NB4 (cell line): ENCODE results near the gene SPAG9.

Experiments
- POLR2A ChIP-seq: IDR thresholded peaks from 2 replicates; pipeline ENCODE4 v1.6.1; 2011; ENCODE audit warnings: mild to moderate bottlenecking; ENCODE audit not compliant: insufficient read length; ENCODE audit errors: extremely low read depth
- TF ChIP-seq, protein P1 (sequence below): IDR thresholded peaks from one replicate; pipeline ENCODE4 v1.5.1; 2012; ENCODE audit warnings: low read depth, low read length
- TF ChIP-seq, protein P2 (sequence below): IDR thresholded peaks from 2 replicates; pipeline ENCODE4 v1.6.1; 2011; ENCODE audit warnings: low read depth, low read length

DNA sequence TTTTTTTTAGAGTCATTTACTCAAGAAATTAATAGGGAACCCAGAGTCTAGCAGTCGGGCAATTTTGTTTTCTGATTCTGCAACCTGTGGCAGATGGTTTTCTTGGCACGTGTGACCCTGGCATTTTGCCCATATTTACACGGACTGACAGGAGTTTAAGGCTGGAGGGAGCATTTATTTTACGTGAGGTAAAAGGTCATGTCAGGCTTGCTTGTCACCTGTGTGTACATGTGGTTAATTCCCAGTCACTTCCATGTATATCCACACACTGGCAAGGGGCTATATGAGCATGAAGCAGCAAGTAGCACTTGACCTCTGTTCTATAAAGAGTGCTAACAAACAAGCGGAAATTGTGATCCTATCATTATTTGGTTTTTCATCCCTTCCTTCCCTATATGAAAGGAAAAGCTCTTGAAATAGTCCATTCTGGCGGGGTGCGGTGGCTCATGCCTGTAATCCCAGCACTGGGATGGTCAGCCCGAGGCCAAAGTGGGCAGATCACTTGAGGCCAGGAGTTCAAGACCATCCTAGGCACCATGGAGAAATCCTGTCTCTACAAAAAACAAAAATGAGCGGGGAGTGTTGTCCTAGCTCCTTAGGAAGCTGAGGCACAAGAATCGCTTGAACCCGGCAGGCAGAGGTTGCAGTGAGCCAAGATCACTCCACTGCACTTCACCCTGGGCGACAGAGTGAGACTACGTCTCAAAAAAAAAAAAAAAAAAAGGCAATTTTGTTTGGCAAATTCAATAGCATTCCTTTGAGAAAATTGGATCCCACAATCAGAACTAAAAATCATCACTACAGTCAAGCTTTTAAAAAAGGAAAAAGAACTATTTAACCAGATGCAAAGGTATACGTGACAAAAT lies 2.1 kb downstream of the SPAG9 start:
- TF ChIP-seq, protein P1, sequence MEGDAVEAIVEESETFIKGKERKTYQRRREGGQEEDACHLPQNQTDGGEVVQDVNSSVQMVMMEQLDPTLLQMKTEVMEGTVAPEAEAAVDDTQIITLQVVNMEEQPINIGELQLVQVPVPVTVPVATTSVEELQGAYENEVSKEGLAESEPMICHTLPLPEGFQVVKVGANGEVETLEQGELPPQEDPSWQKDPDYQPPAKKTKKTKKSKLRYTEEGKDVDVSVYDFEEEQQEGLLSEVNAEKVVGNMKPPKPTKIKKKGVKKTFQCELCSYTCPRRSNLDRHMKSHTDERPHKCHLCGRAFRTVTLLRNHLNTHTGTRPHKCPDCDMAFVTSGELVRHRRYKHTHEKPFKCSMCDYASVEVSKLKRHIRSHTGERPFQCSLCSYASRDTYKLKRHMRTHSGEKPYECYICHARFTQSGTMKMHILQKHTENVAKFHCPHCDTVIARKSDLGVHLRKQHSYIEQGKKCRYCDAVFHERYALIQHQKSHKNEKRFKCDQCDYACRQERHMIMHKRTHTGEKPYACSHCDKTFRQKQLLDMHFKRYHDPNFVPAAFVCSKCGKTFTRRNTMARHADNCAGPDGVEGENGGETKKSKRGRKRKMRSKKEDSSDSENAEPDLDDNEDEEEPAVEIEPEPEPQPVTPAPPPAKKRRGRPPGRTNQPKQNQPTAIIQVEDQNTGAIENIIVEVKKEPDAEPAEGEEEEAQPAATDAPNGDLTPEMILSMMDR = no peak
- no peak for TF ChIP-seq POLR2A
- TF ChIP-seq, protein P2, sequence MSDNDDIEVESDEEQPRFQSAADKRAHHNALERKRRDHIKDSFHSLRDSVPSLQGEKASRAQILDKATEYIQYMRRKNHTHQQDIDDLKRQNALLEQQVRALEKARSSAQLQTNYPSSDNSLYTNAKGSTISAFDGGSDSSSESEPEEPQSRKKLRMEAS = no peak
